HT1080 (cell line): Measurements from ENCODE around the gene DDR1. TPM values are rescaled to one million over a fixed set of nuclear protein-coding genes. Genes with fewer than 3 reads are reported as not detected.

Experiments used
- DNase-seq: peaks from one replicate; pipeline ENCODE4 v3.0.0-alpha.2; 2015; ENCODE audit warnings: low read depth
- total RNA-seq: library from RNA; depleted of rRNA; stranded (reverse); fragments of >200 nt; shearing (Covaris generic); gene quantifications from 2 replicates; pipeline ENCODE4 v1.2.3, GENCODE V29; 2014

The DDR1 gene
- total RNA-seq, 1 experiment from 2014 or later, result 34.8 TPM

DNA sequence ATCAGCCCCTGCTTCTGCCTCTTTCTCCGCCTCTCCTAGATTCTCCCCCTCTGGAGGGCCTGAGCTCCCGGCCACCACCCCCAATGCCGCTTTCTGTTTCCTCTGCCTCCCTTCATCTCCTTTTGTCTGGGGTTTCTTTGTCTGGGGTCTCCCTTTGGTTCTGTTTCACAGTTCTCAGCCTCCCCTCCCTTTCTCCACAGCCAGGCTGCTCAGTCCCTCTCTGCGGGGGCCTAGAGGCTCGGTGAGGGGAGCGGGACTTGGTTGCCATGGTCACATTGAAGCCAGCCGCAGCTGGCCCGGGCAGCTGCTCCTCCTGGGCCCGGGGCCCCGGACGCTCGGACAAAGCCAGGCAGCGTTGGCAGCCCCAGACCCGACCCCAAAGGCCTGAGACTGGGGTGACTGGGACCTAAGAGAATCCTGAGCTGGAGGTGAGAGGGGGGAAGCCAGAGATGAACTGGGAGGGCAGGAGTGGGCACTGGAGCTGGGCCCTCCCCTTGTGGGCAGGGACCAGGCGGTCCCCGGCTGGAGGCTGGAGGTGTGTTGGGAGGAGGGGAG is 3.5 kb upstream of the DDR1 start:
- DNase-seq, result no peak

DNA sequence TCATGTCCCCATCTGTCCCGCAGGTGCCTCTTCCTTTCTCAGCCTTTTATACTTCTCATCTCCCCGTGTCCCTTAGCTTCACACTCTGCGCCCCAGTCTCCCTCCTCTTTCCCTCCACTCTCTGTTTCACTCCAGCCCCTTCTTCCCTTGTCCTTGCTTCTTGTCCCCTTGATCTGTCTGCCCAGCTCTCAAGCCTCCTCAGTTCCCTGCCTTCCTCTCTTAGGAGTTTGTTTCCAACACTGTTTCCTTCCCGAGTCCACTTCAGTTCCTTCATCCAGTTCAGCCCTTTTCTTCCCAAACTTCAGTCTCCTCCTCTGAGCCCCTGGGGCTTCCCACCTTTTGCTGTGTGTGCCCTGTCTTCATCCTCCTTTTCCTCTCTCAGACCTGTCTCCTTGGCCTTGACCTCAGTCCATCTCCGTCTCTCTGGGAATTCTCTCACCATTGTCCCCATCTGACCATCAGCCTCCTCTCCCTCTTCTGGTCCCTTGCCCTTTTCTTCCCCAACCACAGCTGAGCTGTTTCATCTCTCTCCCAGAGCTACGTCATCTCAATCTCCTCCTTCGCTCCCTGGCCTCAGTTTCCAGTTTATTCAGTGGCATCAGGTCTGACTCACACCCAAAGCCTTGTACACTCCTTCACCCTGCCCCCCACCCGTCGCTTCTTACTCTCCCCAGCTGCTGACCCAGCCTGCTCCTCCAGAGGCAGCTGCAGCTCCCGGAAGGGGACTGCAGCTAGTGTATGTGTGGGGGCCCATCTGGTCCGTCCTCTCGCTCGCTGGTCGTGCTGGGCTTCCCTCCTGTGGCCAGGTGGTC is 2.7 kb upstream of the DDR1 start:
- no peak for DNase-seq

DNA sequence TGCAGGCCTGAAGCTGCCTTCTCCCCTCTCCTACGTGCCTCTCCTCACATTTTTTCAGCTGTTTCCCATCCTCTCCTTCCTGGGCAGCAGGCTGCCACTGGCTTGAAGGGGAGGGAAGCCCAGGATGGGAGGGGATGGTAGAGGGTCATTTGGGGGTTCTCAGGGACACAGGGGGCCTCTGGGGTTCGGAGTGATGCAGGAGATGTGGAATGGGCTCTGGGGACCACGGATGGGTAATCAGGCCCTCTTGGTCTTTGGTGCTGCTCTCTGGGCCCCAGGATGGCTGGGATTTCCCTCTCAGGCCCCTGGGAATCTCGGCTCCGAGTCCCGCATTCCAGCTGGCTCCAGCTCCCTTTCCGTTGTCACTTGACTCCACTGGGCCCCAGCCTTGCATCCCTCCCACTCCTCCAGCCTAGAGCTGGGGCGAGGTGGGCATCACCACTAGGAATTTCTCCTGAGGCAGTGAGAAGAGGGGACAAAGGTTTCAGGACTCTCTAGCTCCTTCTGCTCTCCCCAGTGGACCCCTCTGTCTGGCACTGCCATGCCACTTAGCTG is 2.0 kb upstream of the DDR1 start:
- no peak for DNase-seq

DNA sequence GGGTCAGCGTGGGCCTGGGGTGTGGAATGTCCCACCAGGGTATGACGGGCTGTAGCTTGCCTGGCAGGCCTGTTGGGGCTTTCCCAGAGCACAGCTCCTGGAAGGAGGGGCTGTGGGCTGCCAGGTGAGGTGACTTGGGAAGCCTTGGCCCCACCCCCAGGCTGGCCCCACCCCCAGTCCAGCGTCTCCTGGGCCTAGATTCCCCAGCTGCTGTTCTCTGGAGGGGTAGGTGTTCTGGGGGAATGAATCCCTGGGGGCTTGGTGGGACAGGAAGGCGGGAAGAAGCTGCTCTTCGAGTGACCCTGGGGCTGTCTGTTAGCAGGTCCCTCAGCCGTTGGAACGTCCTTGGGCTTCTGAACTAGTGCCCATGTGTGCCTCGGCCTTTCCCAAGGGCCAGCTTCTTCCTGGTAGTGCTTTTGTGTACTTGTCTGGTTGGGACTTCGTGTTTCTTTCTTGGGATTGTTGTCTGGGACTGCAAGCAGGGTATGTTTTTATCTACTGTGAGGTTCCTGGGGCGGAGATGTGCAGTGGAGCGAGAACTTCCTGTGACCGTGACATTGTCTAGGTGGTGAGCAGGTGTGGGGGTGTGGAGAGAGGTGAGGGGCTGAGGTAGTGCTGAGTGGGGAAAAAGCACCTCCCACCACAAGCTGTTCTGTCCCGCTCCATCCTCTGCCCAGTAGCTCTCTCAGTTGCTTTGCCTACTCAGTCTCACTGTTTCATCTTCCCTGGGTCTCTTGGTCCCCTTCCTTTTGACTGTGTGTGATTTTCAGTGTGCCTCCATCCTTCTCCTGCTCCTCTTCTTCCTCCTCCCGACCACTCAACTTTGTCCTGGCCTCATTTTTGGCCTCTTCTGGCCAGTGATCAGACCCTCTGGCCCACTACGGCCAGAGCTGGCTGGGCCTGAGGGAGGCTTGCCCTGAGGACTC is 1.3 kb upstream of the DDR1 start:
- DNase-seq, result no peak

DNA sequence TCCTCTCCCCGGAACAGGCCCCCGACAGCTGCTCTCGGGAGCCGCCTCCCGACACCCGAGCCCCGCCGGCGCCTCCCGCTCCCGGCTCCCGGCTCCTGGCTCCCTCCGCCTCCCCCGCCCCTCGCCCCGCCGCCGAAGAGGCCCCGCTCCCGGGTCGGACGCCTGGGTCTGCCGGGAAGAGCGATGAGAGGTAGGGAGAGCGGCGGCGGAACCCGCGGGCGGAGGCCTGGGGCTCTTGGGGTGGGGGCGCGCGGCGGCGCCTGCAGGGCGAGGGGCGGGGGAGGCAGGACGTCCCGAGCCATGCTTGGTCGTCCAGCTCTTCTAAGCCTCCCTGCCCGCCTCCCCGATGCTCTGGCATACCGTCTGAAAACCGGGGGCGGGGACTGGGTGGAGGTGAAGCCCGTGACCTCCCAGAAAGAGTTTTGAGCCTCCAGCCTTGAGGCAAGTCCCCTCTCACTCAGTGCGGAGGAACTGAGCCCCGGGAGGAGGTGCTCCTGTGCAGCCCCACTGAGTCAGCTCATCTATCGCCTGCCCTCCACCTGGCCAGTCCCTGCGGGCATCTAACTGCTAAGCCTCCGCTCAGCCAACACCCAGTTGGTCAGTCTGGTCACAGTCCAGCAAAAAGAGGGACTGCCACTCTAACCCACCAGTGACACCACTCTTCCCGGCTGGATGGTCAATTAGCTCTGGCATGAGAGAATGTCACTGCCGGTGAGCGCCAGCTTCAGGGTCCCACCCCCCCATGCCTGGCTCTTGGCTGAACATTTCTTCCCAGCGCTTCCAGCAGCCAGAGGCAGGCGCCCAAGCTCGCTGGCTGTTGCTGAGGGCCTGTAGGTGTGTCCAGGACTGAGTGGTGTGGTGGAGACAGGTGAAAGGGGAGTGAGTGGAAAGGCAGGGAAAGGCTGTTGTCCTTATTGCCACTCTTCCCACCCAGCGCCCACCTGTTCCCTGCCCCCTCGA is 482 bp downstream of the DDR1 start:
- peak; percentile 29 for DNase-seq

DNA sequence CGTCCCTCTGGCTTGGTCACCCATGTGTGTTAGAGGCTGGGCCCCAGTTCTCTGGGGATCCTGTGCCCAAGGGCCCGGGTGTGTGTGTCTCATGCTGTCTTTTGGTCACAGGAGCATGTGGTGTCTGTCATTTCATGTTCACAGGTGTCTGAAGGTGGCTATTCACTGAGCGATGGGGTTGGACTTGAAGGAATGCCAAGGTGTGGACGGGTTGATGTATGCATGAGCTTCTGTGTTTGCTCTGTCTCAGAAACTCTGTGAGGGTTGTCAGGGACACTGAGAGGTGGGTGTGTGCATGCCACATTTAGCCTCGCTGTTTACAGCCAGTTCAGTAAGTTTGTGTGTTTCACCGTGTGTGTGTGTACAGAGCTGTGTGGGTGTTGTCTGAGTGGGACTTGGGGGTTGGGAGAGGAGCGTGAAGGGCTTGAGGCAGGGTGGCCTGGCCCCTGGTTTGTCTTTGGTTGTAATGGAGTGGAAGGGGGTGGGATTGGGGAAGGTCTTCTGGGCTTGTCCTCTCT is 1.2 kb downstream of the DDR1 start:
- DNase-seq, result peak; percentile 21

DNA sequence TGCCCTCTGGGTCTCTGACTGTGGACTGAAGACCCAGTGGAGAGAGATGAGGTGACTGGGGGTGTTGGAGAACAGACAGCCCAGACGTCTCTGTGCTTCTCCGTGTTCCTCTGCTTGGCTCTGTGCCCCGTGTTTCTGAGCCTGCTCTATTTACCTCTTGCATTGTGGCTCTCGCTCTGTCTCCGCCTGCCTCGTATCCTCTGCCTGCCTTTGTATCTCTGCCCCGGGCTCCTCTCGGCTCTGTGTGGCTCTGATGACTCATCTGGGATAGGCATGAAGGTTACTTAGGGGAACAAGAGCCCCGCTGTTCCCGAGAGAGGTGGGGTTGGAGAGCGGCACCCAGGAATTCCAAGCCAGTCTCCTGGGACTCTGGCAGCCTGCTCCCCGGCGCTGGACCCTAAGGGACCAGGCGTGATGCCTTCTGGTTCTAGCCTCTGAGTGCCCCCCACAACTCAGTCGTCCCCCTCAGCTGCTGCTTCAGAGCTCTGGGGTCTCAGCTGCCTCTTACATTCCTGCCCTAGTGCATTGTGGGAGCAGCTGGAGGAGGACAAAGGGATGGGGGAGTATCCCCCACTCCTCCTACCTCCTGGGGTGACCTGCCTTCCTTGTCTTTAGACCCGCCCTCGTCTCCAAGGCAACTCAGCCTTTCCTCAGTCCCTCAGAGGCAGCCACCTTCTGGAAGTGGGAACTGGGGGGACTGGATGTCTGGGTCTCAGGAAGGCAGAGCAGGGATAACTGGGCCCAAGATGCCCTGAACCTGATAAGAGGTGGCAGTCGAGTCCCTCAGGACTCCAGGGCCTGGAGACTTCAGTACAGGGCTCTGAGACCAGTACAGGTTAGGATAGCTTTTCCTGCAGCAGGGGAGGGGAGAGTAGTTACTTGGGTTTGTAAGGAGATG is 1.9 kb downstream of the DDR1 start:
- peak; percentile 94 for DNase-seq

DNA sequence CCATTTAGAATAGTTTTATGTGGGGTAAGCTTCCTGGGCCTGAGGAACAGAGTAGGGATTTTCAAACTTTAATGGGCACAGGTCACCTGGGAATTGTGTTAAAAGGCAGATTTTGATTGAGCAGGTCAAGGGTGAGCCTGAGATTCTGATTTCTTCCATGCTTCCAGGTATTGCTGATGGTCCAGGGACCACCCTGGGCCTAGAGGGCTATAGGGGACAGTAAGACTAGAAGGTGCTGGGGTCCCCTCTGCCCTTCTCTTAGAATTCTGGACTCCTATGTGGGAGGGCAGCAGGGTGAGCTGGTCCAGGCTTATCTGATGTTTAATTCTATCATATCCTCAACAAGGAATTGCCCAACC is 2.6 kb downstream of the DDR1 start:
- no peak for DNase-seq

DNA sequence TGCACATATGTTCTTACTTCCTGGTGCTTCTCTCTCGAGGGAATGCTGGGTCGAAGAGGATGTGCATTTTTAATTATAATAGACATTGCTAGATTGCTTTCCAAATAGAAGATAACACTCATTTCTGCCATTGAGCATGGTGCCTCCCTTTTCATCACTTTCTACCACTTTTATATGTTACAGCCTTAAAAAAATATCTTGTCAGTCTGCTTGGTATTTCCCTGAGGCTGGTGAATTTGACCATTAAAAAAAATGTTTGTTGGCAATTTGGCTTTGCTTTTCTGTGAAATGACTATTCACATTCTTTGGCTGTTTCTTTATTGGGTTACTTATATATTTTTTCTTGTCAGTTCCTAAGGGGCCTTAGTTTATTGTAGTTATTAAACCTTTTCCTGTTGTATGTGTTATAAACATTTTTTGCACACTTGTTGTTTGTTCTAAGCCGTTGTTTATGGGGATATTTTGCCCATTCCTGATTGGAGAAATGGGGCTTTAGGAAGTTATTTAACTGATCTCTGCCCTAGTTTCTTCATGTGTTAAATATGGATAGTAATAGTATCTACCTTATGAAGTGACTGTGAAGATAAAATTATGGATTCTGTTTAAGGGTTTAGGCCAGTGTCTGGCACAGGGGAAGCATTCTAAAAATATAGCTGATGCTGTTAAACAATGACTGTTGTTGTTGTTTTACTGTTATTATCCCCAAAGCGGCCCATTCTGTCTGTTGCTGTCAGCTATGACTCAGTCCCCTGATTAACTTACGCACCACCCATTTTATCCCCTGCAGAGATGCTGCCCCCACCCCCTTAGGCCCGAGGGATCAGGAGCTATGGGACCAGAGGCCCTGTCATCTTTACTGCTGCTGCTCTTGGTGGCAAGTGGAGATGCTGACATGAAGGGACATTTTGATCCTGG is 3.8 kb downstream of the DDR1 start:
- peak; percentile 55 for DNase-seq

DNA sequence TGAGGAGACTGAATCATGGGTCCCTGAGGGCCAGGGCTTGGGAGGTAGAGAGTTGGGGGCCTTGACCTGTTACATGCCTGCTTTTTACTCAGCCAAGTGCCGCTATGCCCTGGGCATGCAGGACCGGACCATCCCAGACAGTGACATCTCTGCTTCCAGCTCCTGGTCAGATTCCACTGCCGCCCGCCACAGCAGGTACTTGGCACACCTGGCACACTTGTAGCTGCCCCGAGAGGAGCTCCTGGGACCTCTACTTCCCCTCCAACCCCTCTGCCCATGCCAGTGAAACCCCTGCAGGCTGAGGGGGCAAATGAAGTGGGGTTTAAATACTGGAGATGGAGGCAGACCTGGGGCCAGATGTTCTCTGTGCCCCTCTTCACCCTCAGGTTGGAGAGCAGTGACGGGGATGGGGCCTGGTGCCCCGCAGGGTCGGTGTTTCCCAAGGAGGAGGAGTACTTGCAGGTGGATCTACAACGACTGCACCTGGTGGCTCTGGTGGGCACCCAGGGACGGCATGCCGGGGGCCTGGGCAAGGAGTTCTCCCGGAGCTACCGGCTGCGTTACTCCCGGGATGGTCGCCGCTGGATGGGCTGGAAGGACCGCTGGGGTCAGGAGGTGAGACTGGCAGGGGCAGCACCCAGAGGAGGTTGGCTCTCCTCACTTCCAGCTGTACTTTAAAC is 4.6 kb downstream of the DDR1 start:
- no peak for DNase-seq

DNA sequence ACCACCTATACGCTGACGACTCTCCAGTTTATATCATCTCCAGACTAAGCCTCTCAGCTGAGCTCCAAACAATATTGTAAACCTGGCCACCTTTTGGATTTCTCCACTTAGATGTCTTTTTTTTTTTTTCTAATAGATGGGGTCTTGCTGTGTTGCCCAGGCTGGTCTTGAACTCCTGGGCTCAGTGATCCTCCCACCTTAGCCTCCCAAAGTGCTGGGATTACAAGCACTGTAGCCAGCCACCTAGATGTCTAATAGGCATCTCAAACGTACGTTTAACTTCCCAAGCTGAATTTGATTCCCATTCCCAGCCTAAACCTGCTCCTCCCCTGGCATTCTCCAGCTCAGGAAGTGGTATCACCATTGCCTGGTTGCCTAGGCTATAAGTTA is 5.2 kb downstream of the DDR1 start:
- no peak for DNase-seq

DNA sequence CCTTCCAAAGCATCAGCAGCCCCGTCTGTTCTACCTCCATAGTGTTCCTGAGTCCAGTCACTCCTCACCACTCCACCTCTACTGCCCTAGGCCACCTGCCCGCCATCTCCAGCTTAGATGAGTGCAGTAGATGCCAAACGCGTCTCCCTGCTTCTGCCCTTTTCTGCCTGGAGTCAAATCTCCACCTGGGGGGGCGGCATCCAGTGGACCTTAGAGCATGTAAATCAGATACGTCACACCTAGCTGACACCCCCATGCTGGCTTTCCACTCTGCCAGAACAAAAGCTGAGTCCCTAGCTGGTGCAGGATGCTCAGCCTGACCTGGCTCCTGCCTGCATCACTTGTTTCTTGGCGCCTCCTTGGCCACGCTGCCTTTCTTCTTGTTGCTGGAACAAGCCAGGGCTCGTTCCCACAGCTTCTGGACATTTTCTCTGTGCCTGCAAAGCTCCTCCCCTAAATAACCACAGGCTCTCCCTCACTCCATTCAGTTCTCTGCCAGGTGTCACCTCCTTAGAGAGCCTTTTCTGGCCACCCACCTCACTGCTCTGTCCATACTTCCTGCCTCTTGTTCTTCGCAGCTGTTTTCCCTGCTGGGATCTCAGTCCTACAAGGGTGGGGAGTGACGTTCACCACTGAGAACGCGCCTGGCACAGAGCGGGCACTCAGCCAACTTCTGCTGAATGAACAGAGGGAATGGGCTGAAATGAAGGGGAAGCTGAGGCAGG is 5.8 kb downstream of the DDR1 start:
- DNase-seq, result no peak

DNA sequence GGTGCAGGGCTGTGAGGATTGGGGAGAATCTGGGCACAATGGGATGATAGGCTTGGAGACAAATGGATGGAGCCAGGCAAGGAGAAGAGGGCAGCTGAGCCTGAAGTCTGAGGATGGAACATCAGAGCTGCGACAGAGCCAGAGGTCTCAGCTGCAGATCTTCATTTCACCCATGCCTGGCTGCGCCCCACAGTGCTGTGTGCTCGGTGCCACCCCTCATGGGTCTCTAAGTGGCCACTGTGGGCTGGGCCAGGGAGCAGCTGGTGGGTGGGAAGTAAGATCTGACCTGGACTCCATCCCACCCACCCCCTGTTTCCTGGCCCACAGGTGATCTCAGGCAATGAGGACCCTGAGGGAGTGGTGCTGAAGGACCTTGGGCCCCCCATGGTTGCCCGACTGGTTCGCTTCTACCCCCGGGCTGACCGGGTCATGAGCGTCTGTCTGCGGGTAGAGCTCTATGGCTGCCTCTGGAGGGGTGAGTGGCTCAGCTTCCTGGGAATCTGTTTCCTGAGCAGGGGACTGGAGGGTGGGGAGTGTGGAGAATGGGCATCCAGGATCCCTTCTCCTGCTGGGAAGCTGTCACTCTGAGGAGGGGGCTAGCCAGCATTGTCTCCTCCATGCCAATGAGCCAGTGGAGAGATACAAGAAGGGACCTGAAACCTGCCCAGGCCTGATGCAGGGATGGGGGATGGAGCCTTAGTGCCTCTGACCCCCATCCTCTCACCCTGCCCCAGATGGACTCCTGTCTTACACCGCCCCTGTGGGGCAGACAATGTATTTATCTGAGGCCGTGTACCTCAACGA is 6.5 kb downstream of the DDR1 start:
- DNase-seq, result no peak

DNA sequence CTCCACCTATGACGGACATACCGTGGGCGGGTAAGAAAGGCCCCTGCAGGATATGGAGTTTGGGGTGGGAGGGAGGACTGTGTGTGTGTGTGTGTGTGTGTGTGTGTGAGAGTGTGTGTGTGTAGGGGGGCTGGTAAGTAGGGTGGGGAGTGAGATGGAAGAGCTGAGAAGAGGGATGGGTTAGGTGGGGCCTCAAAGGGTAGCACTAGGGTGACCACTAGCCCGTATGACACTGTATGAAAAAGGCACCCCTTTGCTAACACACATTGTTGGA is 7.1 kb downstream of the DDR1 start:
- DNase-seq, result no peak

DNA sequence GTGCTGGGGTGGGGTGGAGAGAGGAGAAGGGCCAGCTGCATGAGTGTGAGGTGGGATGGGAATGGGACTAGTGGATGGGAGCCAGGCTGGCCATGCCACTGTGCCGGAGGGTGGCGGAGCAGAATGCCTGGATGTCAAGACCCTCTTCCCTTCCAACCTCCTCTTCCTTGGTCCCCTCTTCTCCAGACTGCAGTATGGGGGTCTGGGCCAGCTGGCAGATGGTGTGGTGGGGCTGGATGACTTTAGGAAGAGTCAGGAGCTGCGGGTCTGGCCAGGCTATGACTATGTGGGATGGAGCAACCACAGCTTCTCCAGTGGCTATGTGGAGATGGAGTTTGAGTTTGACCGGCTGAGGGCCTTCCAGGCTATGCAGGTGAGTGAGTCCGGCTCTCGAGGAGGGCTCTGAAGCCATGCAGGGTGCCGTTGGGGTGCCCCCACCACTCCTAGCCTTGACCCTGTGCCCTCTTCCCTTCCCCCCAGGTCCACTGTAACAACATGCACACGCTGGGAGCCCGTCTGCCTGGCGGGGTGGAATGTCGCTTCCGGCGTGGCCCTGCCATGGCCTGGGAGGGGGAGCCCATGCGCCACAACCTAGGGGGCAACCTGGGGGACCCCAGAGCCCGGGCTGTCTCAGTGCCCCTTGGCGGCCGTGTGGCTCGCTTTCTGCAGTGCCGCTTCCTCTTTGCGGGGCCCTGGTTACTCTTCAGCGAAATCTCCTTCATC is 7.7 kb downstream of the DDR1 start:
- DNase-seq, result no peak
